DND-41 (cell line): ENCODE results near the gene KCTD20.

ENCODE experiments used
- ATAC-seq: fragments of 200-7000 bp; cut with Tn5 transposase; 3 replicates; pipeline ENCODE4 v1.9.1; 2021; ENCODE audit warnings: low read depth; ENCODE audit not compliant: insufficient read depth
- DNase-seq: peaks from one replicate; pipeline ENCODE4 v3.0.0-alpha.2; 2020
- H2AFZ ChIP-seq: 2 replicates; pipeline ENCODE4 v1.6.0; 2012; ENCODE audit warnings: low read depth, low read length
- H3K27ac ChIP-seq: 2 replicates; pipeline ENCODE4 v1.5.1; 2012; ENCODE audit warnings: low read length, inconsistent platforms
- H3K27me3 ChIP-seq: fragments of 200-600 bp; sonication (generic); 2 replicates; pipeline ENCODE4 v1.6.0; 2012; ENCODE audit warnings: low read length, mild to moderate bottlenecking, inconsistent platforms; ENCODE audit not compliant: insufficient read depth, poor library complexity
- H3K36me3 ChIP-seq: 2 replicates; pipeline ENCODE4 v1.5.1; 2012; ENCODE audit warnings: low read length, inconsistent platforms; ENCODE audit not compliant: insufficient read depth
- H3K4me1 ChIP-seq: 2 replicates; pipeline ENCODE4 v1.5.1; 2012; ENCODE audit warnings: mild to moderate bottlenecking, low read length; ENCODE audit not compliant: insufficient read depth
- H3K4me2 ChIP-seq: 2 replicates; pipeline ENCODE4 v1.6.0; 2012; ENCODE audit warnings: mild to moderate bottlenecking, moderate library complexity, low read length, inconsistent platforms; ENCODE audit not compliant: insufficient read depth
- H3K4me3 ChIP-seq, 2 experiments: fragments of 200-600 bp in 1 of 2; shearing (Covaris generic) in 1 of 2; 2 replicates each; pipeline ENCODE4 v1.5.1; 2012 to 2016; ENCODE audit warnings: inconsistent platforms in 2 of 2, low read length in 2 of 2, mild to moderate bottlenecking in 2 of 2, low read depth in 1 of 2, moderate library complexity in 1 of 2
- H3K79me2 ChIP-seq: 2 replicates; pipeline ENCODE4 v1.6.0; 2012; ENCODE audit warnings: low read length, inconsistent platforms; ENCODE audit not compliant: insufficient read depth
- H3K9ac ChIP-seq: 2 replicates; pipeline ENCODE4 v1.6.0; 2012; ENCODE audit warnings: low read depth, mild to moderate bottlenecking, inconsistent platforms, low read length, moderate library complexity
- H3K9me3 ChIP-seq: 2 replicates; pipeline ENCODE4 v1.5.1; 2012; ENCODE audit warnings: low read length, moderate library complexity, mild to moderate bottlenecking, inconsistent platforms; ENCODE audit not compliant: insufficient read depth, severe bottlenecking
- H4K20me1 ChIP-seq: 2 replicates; pipeline ENCODE4 v1.6.0; 2012; ENCODE audit warnings: low read length; ENCODE audit not compliant: insufficient read depth
- CTCF ChIP-seq: IDR thresholded peaks from 2 replicates; pipeline ENCODE4 v1.5.1; 2012; ENCODE audit warnings: borderline replicate concordance, low read length, moderate library complexity, mild to moderate bottlenecking; ENCODE audit not compliant: poor library complexity, severe bottlenecking; ENCODE audit errors: extremely low read depth
- EZH2 ChIP-seq: IDR thresholded peaks from 3 replicates; pipeline ENCODE4 v1.6.1; 2012; ENCODE audit warnings: borderline replicate concordance, low read depth, mild to moderate bottlenecking, moderate library complexity, low read length, inconsistent platforms; ENCODE audit not compliant: severe bottlenecking

Gene KCTD20

DNA sequence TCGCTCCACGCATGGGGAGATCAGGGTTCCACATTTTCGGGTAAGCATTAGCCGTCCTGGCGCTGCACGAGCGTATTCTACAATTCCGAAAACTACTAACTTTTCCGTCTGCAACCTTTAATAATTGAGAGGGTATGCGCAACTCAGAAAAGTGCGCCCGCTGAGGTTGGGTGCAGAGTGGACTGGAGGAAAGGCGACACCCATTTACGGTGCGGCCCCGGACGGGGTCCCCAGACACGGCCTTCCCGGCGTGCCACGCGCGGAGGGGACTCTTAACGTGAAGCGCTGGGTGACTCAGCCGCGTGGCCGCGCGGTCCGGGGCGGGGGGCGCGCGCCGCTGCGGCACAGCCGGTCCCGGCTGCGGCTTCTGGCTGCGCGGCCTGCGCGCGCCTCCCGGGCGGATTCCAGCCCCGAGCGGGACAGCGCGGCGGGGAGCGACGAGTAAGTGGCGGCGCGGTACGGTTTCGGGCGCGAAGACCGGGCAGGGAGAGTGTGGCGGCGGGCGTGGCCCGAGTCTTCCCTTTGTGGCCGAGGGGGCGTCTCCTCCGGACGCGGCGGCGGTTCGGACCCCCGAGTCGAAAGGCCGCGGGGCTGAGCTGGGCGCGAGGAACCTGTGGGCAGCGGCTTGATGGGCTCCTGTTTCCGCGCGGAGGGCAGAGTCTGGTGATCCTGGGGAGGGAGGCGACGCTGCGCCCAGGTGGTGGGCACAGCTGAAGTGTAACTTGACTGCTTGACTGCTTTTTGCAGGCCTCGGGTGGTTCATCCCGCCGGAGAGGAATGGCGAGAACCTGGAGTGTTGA lies at the start of gene KCTD20, which contains the start of gene PXT1:
Gene KCTD20 (plus strand): TSS at position 330 of the 800 bp plus-strand sequence. CDS start 27,098 bp downstream, outside the sequence.
Gene PXT1 (minus strand): TSS at position 184 of the 800 bp plus-strand sequence. CDS start 16,772 bp downstream, outside the sequence.
- H3K4me3 ChIP-seq: peak within 1 kb of the TSS; percentile 89
- ATAC-seq: peak; percentile 78
- no peaks in the 10 kb centered on the region for H3K9me3 ChIP-seq
- H3K27ac ChIP-seq: peak within 1 kb of the TSS; percentile 87
- H3K79me2 ChIP-seq: peaks cover 60% of the 10 kb centered on the region
- H2AFZ ChIP-seq: peak within 1 kb of the TSS; percentile 66
- H3K4me2 ChIP-seq: peak within 1 kb of the TSS; percentile 64
- no peaks in the 10 kb centered on the region for H3K27me3 ChIP-seq
- TF ChIP-seq EZH2: no peak
- no peak for TF ChIP-seq CTCF
- peaks cover 39% of the 10 kb centered on the region for H3K4me1 ChIP-seq
- H4K20me1 ChIP-seq: peaks cover 12% of the 10 kb centered on the region; the same call in 1 of the 2 replicates
- peak; percentile 89 for DNase-seq
- H3K9ac ChIP-seq: peak within 1 kb of the TSS; percentile 97
- H3K36me3 ChIP-seq: peaks cover 6% of the 10 kb centered on the region

GRCh38 chr6:36399970-36400369 lies 42.8 kb upstream of the KCTD20 start:
- H2AFZ ChIP-seq: no peak overlapping the region
- H3K27ac ChIP-seq: no peak overlapping the region
- no peak for TF ChIP-seq CTCF
- TF ChIP-seq EZH2: no peak
- no peaks in the 10 kb centered on the region for H3K79me2 ChIP-seq
- no peak overlapping the region for H3K4me2 ChIP-seq
- no peak for DNase-seq
- no peak overlapping the region for H3K9ac ChIP-seq
- H3K36me3 ChIP-seq: no peaks in the 10 kb centered on the region
- no peaks in the 10 kb centered on the region for H4K20me1 ChIP-seq
- H3K4me1 ChIP-seq: no peaks in the 10 kb centered on the region
- H3K4me3 ChIP-seq: no peak overlapping the region
- no peak for ATAC-seq
- no peaks in the 10 kb centered on the region for H3K9me3 ChIP-seq
- H3K27me3 ChIP-seq: peaks cover 4% of the 10 kb centered on the region

DNA sequence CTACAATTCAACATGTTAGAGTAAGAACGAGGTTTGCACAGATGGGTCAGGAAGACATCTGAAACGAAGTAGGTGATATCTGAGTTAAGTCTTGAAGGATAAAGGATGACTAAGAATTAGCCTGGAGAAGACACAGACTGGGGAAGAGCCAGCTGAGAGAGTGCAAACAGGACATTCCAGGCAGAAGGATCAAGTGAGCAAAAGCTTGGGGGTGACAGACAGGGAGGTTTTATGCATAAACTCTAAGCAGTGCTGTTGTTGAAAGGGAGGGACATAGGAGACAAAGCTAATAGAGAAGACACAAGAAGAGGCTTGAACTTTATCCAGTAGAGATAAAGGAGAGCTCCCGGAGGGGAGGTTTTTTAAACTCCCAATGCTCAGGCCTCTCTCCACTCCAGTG lies 40.3 kb upstream of the KCTD20 start:
- Histone ChIP-seq H3K4me2 (no peak overlapping the region), H3K36me3 (no peaks in the 10 kb centered on the region), H3K4me1 (no peaks in the 10 kb centered on the region), H2AFZ (no peak overlapping the region), H4K20me1 (no peaks in the 10 kb centered on the region), H3K9me3 (no peaks in the 10 kb centered on the region), H3K4me3 (no peak overlapping the region), H3K9ac (no peak overlapping the region), H3K79me2 (no peaks in the 10 kb centered on the region), H3K27ac (no peak overlapping the region), H3K27me3 (peaks cover 4% of the 10 kb centered on the region)
- no peak for TF ChIP-seq EZH2
- no peak for TF ChIP-seq CTCF
- DNase-seq (no peak), ATAC-seq (no peak)
